GM10847 (cell line): Measurements from ENCODE around the gene MBD4.
A peak's percentile ranks its signal among the peaks of the same experiment; 100 is the strongest.

Experiments
- POLR2A ChIP-seq: IDR thresholded peaks from 2 replicates; pipeline ENCODE4 v1.6.1; 2011; ENCODE audit not compliant: insufficient read length; ENCODE audit errors: extremely low read depth

Gene MBD4

DNA sequence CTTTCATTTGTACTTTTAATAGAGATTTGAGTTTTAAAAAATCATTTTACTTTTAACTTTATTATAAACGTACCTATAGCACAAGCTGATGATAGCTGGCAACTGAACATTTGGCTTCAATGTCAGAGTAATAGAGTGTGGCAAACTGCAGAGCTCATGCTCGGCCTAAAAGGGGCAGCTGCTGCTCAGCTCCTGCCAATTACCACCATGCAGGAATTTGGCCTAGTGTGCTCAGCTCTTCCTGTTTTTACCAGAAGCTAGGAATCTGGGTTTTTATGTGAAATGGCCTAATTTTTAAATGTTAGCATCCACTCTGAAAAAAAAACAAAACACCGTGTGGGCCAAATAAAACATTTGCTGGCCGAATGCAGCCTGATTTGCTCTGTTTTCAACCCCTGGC is 2.0 kb upstream of the MBD4 start:
- no peak for TF ChIP-seq POLR2A

GRCh38 chr3:129441215-129441614 is 1.5 kb upstream of the MBD4 start:
- no peak for TF ChIP-seq POLR2A

- no peak for TF ChIP-seq POLR2A
These were observed 956 bp upstream of the MBD4 start for GRCh38 chr3:129440618-129441190.

DNA sequence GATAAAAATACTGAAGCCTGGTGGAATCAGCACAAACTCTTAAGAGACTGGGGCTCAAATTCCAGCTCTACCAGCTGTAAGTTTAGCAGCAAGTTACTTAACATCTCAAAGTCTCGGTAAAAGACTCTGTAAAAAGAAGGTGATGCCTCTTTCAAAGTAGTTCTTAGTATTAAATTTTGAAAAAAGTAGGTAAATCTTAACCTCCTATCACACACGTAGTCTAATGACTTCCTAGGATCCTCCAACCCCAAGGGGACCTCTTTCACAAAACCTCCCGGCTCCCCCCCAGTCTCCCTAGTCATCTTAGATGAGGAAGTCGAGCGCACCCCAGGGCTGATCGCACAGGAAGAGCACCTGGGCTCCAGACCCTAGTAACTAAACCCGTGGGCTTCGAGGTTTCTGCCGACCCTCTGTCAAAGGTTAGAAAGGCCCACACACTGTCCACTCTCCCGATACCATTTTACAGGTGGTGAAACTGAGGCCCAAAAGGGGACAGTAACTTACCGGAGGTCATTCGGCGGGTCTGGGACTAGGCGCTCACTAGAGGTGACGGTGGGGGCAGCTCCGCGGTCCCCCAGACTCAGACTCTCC is 427 bp downstream of the MBD4 start:
- TF ChIP-seq POLR2A = no peak

DNA sequence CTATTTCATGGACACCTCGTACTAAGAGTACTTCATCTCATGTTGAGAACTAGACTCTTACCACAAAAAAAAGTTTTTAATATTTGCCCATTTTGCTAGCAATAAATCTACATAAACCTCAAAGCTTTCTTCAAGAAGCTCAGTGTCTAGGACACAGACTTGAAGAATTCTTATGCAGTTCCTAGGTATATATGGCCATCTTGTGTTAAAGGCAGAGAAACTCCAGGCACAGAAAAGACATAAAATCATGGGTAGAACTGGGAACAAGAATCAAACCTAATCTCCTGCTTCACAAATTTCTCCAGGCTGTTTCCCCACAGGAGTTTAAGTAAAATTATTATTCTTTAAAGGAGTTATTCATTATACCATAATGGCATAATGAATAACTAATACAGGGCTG is 4.4 kb downstream of the MBD4 start:
- no peak for TF ChIP-seq POLR2A

DNA sequence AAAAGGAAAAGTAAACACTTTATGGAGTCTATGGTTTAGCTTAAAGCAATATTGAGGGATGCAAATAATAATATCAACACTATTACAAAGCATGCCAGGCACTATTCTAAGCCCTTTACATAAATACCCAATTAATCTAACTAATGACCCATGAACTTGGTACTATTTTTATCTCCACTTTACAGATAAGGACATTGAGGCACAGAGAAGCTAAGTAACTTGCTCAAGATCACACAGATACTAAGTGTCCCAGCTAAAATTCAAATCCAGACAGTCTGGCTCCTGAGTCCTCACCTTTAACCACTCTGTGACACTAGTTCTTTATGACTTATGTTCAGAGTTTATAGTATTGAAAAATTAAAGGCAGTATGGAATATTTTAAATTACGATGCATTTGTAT is 5.6 kb downstream of the MBD4 start:
- TF ChIP-seq POLR2A = no peak

DNA sequence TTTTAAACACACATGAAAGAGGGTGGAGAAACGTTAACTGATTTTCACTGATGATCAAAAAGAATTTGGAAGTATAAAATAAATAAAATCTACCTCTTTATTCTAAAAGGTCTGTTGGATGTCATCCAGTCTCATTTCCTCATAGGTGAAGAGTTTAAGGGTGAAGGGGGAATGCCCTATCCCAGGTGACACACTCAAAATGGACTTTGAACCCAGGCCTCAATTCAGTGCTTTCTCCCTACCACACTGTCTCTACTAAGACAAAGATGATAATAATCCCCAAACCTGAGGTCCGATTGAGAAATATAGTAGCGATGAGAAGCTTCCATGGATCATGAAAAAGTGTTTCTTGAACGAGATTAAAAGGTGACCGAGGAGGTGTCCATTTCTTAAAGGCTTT is 6.2 kb downstream of the MBD4 start:
- TF ChIP-seq POLR2A = no peak

DNA sequence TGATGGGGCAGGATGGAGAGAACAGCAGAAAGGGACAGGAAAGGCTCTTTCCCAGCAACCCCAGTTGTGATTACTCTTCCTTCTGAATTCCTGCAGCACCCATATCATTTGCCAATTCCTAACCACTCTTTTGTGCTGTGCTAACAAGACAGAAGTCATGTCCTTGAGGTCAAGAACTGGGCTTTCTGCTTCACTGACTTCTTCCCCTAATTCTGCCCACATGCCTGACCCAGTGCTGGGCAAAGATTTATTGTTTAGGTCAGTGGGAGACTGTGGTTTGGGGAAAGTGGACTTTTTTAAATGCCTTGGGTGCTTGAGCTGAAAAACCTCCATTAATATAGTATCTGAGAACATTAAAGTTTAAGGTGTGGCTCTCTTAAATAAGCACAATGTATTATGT is 7.1 kb downstream of the MBD4 start:
- no peak for TF ChIP-seq POLR2A

DNA sequence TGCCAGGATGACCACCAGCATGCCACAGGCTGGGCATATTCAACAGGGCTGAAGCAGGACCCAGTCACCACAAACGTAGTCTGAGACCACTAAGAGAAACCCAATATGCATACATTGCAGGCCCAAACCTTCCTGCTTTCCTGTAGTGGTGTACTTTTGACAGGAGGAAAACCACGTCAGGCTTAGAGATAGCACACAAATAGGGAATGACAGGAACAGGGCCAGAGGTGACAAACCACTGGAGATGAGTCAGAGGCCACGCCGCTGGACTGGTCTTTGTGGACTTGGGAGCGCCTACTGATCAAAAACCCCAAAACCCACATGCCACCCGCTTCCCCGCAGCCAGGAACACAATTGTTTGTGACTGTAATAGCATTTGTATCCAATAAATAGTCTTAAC is 7.7 kb downstream of the MBD4 start:
- TF ChIP-seq POLR2A = no peak

- TF ChIP-seq POLR2A = no peak
These were observed 10.1 kb downstream of the MBD4 start for GRCh38 chr3:129429602-129430001.

DNA sequence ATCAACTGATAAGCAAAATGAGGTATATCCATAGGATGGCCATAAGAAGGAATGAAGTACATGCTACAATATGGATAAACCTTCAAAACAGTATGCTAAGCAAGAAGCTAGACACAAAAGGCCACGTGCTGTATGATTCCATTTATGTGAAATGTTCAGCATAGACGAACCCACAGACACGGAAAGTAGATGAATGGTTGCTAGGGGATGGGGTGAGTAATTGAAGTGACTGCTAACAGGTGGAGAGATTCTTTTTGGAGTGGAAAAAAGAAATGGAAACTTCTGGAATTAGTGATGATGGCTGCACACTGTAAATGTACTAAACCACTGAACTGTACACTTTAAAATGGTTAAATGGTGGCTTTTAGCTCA is 10.7 kb downstream of the MBD4 start:
- TF ChIP-seq POLR2A = no peak

DNA sequence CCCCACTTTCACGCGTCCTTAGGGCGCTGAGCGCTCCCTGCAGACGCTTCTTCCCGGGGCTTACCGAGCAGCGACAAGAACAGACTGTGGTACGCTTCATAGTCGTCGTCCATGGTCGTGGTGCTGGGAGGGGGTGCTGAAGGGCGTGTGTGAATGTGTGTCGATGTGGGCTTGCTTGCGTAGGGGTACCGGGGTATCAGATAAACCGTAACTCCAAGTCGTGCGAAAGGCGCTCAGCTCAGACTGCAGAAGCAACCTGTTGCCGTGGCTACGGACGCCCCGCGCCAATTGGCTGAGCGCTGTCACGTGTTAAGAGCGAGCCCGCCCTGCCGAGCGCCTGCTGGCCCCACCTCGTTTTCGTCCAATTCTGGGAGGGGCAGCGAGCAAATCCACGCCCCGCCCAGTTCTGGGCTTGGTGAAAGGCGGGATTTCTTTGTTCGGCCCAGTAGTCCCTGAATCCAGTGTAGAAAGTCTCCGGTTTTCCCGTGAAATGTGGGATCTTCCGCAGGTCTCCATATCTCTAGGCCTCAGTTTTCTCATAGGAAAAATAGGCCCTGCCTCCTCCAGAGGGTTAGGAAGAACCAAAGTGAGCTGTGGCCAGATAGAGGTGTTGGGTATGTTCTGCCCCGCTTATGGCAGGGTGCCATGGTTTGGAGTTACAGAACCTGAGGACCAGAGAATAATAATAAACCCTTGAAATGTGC is 11.2 kb downstream of the MBD4 start, which contains the start of gene EFCAB12:
TSS of gene EFCAB12 (minus strand) at position 261 of the 704 bp plus-strand sequence. CDS start at position 113, 148 bp downstream.
- TF ChIP-seq POLR2A = peak; percentile 30

DNA sequence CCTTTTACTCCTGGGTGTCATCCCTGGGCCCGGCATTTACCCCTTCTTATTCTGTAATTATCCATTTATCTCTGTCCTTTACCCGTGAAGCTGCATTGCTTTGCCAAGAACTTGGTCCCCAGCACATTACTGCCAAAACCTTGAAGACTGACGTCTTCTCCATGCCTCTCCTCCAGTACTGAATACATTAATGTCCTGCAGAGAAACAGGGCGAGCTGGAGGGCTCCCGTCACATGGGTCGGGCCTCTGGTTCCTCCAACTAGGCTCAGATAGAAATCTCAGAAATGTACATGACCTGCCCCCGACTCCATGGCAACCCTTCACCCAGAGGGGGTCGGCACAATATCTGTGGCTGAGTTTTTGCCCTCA is 11.8 kb downstream of the MBD4 start:
- TF ChIP-seq POLR2A = no peak

GRCh38 chr3:129425619-129426018 is 14.1 kb downstream of the MBD4 start:
- TF ChIP-seq POLR2A = no peak

DNA sequence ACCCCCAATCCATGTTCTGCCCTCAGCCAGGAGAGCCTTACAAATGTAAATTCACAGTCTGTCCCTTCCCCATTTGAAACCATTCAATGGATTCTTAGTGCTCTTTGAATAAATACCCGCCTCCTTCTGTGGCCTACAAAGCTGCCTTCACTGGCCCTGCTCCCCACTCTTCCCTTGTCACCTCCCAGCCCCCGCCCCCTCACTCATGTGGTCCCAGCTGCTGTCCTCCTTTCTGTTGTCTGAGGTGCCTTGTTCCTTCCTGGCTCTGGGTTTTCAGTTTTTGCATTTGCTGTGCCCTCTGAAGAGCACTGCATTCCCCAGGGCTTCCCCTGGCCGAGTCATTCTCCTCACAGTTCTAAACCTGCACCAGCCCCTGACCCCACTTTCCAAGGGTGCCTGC is 14.5 kb downstream of the MBD4 start:
- no peak for TF ChIP-seq POLR2A

DNA sequence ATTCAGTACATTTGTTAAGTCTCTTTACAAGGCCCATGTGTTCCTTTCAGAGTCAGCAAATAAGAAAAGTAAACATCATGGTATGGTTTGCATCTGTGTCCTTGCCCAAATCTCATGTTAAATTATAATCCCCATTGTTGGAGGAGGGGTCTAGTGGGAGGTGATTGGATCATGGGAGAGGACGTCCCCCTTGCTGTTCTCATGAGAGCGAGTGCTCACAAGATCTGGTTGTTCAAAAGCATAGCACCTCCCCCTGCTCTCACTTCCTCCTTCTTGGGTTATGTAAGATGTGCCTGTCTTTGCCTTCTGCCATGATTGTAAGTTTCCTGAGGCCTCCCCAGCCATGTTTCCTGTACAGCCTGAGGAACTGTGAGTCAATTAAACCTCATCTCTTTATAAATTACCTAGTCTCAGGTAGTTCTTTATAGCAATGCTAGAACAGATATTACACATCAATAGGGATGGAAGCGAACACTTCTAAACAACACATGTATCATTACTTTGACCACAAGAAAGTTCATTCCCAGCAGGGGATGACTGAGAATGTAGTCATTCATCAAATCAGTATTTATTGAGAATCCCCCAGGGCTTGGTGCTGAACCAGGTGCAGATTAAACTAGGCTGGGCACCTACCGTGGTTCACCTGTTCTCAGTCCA is 15.4 kb downstream of the MBD4 start:
- TF ChIP-seq POLR2A = no peak
